Endodermal cell (in vitro differentiated cells): Measurements from ENCODE around the gene SERTAD2. TPM values are rescaled to one million over a fixed set of nuclear protein-coding genes. Genes with fewer than 3 reads are reported as not detected.

Experiments used
- DNase-seq: peaks from one replicate; pipeline ENCODE4 v3.0.0-alpha.2; 2017
- H3K27ac ChIP-seq: 2 replicates; pipeline ENCODE4 v1.5.1; 2013; ENCODE audit warnings: mild to moderate bottlenecking, low read depth, low read length, moderate library complexity
- H3K27me3 ChIP-seq: 2 replicates; pipeline ENCODE4 v1.6.1; 2013; ENCODE audit warnings: mild to moderate bottlenecking, low read length, moderate library complexity; ENCODE audit not compliant: insufficient read depth, control insufficient read depth, poor library complexity, severe bottlenecking
- H3K36me3 ChIP-seq: 2 replicates; pipeline ENCODE4 v1.7.0; 2013; ENCODE audit warnings: mild to moderate bottlenecking, low read length, moderate library complexity; ENCODE audit not compliant: control insufficient read depth, insufficient read depth
- H3K4me1 ChIP-seq: one replicate; pipeline ENCODE4 v1.7.0; 2013; ENCODE audit warnings: low read length; ENCODE audit not compliant: control insufficient read depth, insufficient read depth
- H3K4me3 ChIP-seq: 2 replicates; pipeline ENCODE4 v1.5.1; 2013; ENCODE audit warnings: mild to moderate bottlenecking, low read length, moderate library complexity
- H3K9ac ChIP-seq: 2 replicates; pipeline ENCODE4 v1.6.1; 2013; ENCODE audit warnings: mild to moderate bottlenecking, low read length, moderate library complexity; ENCODE audit not compliant: poor library complexity, severe bottlenecking; ENCODE audit errors: extremely low read depth
- H3K9me3 ChIP-seq: 2 replicates; pipeline ENCODE4 v1.6.1; 2013; ENCODE audit warnings: mild to moderate bottlenecking, low read length, moderate library complexity; ENCODE audit not compliant: control insufficient read depth
- H3K27ac Mint-ChIP-seq: 2 replicates; pipeline ENCODE4 v1.8.0; 2020; ENCODE audit warnings: mixed read lengths
- H3K27me3 Mint-ChIP-seq: 2 replicates; pipeline ENCODE4 v1.8.0; 2021; ENCODE audit warnings: mild to moderate bottlenecking, mixed read lengths; ENCODE audit not compliant: insufficient read depth
- H3K36me3 Mint-ChIP-seq: 2 replicates; pipeline ENCODE4 v1.8.0; 2020; ENCODE audit warnings: low read depth, mixed read lengths
- H3K4me1 Mint-ChIP-seq: 2 replicates; pipeline ENCODE4 v1.8.0; 2020; ENCODE audit warnings: mixed read lengths
- H3K4me3 Mint-ChIP-seq: 2 replicates; pipeline ENCODE4 v1.8.0; 2020; ENCODE audit warnings: mild to moderate bottlenecking, moderate library complexity, mixed read lengths
- H3K9me3 Mint-ChIP-seq: 2 replicates; pipeline ENCODE4 v1.8.0; 2020; ENCODE audit warnings: mild to moderate bottlenecking, mixed read lengths
- WGBS, 2 experiments: methylation state at CpG; one replicate each; pipeline versions ENCODE4 v1.1.5 to v1.1.7; 2013; ENCODE audit warnings: missing lambda C conversion rate in 2 of 2, mixed read lengths in 1 of 2; ENCODE audit not compliant: insufficient coverage in 1 of 2, insufficient read length in 1 of 2; 5-methylcytosine and 5-hydroxymethylcytosine counted together
- total RNA-seq, 2 donors: library from RNA; stranded (reverse); fragmentation: NEBNext Ultra II Directional in 1 of 2; extraction: Animal tissue kit (Norgen Biotek cat#: 25700) in 1 of 2; gene quantifications; 2 replicates in 1 of 2; 3 replicates in 1 of 2; pipeline ENCODE4 v1.2.1, GENCODE V29; 2021
- TF ChIP-seq, protein P1 (sequence below): fragments of 200-600 bp; sonication (generic); conservative IDR thresholded peaks from 2 replicates; pipeline ENCODE4 v1.5.0; 2021; ENCODE audit warnings: antibody characterized with exemption, mild to moderate bottlenecking

Gene SERTAD2
- total RNA-seq, 2 donors from 2014 or later = 17.1 to 20.3 TPM

GRCh38 chr2:64655018-64655664 is 1.4 kb upstream of the SERTAD2 start:
- H3K27ac Mint-ChIP-seq = no peak overlapping the region
- H3K4me3 Mint-ChIP-seq = peak overlapping the region; percentile 76
- no peaks in the 10 kb centered on the region for H3K9me3 Mint-ChIP-seq
- peak overlapping the region; percentile 89 for H3K4me3 ChIP-seq
- no peak overlapping the region for H3K27ac ChIP-seq
- no peaks in the 10 kb centered on the region for H3K36me3 Mint-ChIP-seq
- TF ChIP-seq, protein P1, sequence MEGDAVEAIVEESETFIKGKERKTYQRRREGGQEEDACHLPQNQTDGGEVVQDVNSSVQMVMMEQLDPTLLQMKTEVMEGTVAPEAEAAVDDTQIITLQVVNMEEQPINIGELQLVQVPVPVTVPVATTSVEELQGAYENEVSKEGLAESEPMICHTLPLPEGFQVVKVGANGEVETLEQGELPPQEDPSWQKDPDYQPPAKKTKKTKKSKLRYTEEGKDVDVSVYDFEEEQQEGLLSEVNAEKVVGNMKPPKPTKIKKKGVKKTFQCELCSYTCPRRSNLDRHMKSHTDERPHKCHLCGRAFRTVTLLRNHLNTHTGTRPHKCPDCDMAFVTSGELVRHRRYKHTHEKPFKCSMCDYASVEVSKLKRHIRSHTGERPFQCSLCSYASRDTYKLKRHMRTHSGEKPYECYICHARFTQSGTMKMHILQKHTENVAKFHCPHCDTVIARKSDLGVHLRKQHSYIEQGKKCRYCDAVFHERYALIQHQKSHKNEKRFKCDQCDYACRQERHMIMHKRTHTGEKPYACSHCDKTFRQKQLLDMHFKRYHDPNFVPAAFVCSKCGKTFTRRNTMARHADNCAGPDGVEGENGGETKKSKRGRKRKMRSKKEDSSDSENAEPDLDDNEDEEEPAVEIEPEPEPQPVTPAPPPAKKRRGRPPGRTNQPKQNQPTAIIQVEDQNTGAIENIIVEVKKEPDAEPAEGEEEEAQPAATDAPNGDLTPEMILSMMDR = peak; percentile 63
- H3K36me3 ChIP-seq = no peaks in the 10 kb centered on the region
- H3K4me1 Mint-ChIP-seq = peaks cover 33% of the 10 kb centered on the region
- no peaks in the 10 kb centered on the region for H3K9me3 ChIP-seq
- peaks cover 5% of the 10 kb centered on the region for H3K4me1 ChIP-seq
- no peak for DNase-seq
- H3K27me3 ChIP-seq = no peaks in the 10 kb centered on the region
- peaks cover 10% of the 10 kb centered on the region for H3K27me3 Mint-ChIP-seq
- H3K9ac ChIP-seq = peak overlapping the region; percentile 88
- 67 to 76% methylated on average over 4 to 7 of the region's 7 CpGs for WGBS, 2 experiments

GRCh38 chr2:64654063-64654811 is 524 bp upstream of the SERTAD2 start:
- Mint-ChIP-seq H3K27ac (peak overlapping the region; percentile 94), H3K4me1 (peaks cover 40% of the 10 kb centered on the region)

GRCh38 chr2:64652231-64653108 is 1.2 kb downstream of the SERTAD2 start:
- no peaks in the 10 kb centered on the region for H3K9me3 Mint-ChIP-seq
- Histone ChIP-seq H3K27ac (peak overlapping the region; percentile 95), H3K27me3 (no peaks in the 10 kb centered on the region), H3K4me3 (peak overlapping the region; percentile 93), H3K9me3 (no peaks in the 10 kb centered on the region), H3K9ac (peak overlapping the region; percentile 70), H3K36me3 (no peaks in the 10 kb centered on the region), H3K4me1 (peaks cover 18% of the 10 kb centered on the region)
- H3K36me3 Mint-ChIP-seq = no peaks in the 10 kb centered on the region
- H3K27ac Mint-ChIP-seq = peak overlapping the region; percentile 54
- TF ChIP-seq, protein P1 = no peak
- H3K4me3 Mint-ChIP-seq = peak overlapping the region; percentile 76
- DNase-seq = peak; percentile 73
- peaks cover 51% of the 10 kb centered on the region for H3K4me1 Mint-ChIP-seq
- peaks cover 8% of the 10 kb centered on the region for H3K27me3 Mint-ChIP-seq
- 2 to 3% methylated on average over 12 to 18 of the region's 19 CpGs for WGBS, 2 experiments

More at GRCh38 chr2:64654063-64654811, 524 bp upstream of the SERTAD2 start:
- 0% methylated on average over 30 to 70 of the region's 70 CpGs for WGBS, 2 experiments
- Histone ChIP-seq H3K9ac (peak overlapping the region; percentile 88), H3K27me3 (no peaks in the 10 kb centered on the region), H3K4me1 (peaks cover 10% of the 10 kb centered on the region), H3K36me3 (no peaks in the 10 kb centered on the region), H3K4me3 (peak overlapping the region; percentile 89), H3K9me3 (no peaks in the 10 kb centered on the region), H3K27ac (peak overlapping the region; percentile 97)
- Mint-ChIP-seq H3K9me3 (no peaks in the 10 kb centered on the region), H3K4me3 (peak overlapping the region; percentile 76), H3K36me3 (no peaks in the 10 kb centered on the region), H3K27me3 (peaks cover 10% of the 10 kb centered on the region)
- DNase-seq = peak; percentile 92
- TF ChIP-seq, protein P1 = no peak
